Putamen (tissue), 1 donor: ENCODE measurements around the gene GALNT18.

Experiments used
- DNase-seq: peaks from one replicate; pipeline ENCODE4 v3.0.0-alpha.2; 2016; ENCODE audit warnings: low spot score

GALNT18 gene

DNA sequence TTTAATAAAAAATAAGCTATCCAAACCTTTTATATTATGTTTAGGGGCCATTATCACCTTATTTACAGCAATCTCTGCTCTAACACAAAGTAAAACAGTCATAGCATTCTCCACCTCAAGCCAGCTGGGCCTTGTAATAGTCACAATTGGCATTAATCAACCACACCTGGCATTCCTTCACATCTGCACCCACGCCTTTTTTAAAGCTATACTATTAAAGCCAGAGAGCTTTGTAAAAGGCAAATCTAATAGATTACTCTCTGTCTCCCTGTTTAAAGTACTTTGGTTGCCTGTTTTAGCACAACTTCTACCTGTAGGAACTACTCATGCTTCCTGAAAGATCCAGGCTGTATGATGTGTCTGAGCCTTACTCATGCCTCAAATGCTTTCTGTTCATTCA lies 381.8 kb downstream of the GALNT18 start:
- DNase-seq, result no peak

DNA sequence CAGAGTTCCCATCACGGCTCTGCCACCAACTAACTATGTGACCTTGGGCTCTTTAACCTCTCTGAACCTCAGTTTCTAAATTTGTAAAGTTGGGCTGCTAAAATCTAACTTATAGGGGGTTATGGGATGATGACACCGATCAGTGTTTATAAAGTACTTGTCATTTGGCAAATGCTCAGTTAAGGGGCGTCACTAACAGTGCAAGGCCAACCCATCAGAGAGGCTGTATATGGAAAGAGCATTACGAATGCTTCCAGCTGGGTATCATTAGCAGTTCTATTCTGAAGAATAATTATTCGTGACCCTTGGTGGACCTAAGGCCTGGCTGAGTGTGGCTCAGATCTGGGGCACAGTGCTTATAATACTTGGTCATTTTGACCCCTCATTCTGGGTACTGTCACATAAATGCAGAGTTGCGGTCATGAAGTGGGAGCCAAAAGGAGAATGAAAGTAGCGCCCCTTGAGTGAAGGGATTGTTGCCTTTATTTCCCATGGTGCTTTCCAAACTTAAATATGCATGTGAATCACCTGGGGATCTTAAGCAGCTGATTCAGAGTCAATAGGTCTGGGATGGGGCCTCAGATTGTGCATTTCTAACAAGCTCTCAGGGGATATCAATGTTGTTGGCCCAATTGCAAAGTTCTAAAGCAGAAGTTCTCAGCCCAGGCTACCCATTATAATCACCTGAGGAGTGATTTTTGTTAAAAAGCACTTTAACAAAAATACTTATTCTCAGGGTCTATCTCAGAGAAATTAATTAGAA lies 384.6 kb downstream of the GALNT18 start:
- DNase-seq, result no peak

DNA sequence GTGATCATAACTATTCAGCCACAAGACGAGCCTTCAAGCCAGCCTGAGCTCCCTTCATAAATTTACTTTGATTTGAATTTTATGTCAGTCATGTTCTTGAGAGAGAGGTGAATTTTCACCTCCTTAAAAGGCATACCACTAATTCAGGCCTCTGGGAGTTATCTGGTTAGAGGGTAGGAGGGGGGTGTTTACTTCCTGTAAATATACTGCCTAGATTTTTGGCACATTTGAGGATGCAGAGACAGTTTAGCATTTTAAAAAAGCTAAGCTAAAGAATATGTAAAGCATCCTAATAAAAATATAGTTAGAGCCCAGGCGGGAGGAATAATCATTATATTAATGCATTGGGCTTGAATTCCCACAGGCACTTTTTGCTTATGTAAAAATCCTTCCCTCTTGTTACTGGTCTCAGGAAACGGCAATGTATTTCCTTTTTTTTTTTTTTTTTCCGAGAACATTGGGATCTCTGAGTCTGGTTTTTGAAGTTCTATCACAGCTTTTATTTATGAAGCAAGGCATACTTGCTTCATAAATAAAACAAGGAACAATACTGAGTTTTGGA lies 385.2 kb downstream of the GALNT18 start:
- DNase-seq, result no peak

DNA sequence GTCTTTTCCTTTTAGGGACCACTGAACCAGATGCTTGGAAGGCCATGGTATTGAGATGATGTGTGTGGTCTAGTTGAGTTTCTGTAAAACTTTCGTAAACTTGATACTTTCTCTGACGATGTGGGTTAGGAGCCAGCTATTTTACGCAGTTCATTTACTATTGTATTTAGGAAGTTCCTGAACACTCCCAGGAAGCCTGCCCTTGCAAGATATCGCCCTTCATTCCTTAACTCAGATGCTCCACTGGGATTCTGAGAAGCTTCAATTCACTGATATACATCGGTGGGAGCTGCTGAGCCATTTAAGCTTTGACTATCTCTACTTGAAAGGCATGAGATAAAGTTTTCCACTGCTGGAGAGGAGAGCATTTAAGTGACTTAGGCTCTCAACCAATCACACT lies 390.0 kb downstream of the GALNT18 start:
- DNase-seq, result no peak

DNA sequence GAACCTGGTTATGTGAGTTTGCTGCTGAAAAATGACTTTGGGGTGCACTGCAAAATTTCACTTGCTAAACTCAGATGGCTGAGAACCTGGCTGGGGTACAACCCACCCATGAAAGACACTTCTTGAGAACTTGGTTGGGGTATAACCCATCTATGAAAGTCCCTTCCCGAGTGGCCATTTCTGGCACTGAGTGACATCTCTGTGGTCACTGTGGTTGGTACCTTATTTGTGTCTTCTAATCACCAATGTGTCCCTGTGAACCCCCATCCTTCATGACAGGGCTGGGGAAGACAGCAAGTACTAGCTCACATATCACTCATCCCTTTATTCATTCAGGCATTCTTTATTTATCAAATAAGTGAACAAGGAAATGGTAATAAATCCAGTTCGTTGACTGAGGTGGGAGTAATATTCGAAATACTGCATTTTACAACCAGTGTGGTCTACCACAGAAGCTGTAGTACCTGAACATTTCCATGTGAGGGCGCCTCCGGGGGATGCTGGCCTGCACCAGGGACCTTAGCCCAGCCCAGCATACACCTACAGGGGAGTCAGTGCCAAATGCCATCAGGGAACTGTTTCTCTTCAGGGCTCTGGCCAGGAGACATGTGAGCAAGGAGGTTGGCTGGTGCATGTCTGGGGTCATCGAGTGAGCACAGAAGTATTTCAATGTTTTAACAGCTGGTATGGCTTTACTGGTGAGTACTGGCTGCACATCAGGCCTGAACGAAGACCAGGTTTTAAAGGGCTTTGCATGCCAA lies 390.8 kb downstream of the GALNT18 start:
- DNase-seq, result no peak

DNA sequence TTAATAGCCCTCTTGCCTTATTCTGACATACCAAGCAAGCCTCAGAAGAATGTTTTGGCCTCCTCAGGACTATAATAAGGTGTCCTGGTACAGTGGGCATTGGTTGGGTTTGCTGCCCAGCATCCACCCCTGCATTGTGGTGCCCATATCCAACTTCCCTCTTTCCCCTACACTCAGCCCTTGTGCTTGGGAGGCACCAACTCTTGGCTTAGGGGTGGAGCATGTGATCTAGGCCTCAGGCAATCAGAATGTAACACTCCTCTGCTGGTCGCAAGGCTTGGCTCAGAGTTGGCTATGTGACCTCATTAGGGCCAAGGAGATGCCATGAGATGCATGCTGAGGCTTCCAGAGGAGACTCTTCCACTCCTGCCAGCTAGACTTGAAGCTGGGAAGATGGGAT lies 391.7 kb downstream of the GALNT18 start:
- DNase-seq, result no peak

DNA sequence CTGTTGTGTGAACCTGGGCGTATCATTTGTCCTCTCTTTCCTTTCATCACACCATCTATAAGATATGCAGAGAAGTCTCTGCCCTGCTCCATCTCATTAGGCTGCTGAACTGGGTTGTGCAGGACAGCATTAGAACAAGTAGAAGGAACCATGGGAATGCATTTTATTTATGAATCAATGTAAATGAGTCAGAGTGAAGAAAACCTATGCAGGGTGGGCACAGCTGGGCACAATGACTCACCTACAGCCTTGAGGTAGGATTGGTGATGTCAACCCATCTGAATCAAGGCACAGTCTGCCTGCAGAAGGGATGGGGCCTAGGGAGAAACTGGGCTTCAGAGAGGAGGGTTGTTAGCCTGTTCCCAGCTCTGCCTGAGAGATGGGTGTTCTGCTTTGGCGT lies 392.2 kb downstream of the GALNT18 start:
- DNase-seq, result no peak

DNA sequence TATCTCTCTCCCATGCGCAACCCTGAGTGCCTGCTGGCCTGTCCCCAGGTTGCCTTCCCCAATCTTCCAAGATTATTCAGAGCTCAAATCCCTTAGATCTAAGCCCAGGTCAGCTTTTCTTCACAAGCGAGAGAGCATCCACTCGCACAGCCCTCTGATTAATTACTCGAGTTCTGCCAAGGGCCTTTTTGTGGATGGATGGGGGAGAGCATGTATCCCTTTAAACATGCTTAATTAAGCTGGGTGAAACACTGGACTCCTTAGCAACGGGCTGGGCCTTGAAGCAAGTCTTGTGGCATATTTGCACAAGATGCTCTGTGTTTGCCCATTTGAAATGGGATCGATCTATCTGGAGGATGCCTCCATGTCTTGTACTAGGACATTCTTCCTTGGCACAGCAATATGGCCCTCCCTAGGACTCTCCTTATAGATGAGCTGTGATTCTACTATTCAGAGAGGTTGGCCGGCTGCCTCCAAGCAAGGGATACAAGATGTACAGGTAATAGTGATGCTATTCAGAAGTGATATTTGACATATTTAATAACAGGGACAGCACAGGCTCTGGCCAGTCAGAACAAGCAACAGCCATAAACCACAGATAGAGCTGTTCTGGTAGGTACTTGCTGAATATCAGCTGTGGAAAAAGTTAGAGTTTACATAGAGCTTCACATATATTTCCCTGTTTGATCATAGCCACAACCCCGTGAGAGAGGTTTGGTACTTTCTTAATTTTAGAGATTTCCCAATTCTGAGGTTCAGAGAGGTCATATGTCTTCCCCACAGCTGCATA lies 394.3 kb downstream of the GALNT18 start:
- DNase-seq, result no peak
